ENCODE data around the gene TRIM9.

The TRIM9 gene

DNA sequence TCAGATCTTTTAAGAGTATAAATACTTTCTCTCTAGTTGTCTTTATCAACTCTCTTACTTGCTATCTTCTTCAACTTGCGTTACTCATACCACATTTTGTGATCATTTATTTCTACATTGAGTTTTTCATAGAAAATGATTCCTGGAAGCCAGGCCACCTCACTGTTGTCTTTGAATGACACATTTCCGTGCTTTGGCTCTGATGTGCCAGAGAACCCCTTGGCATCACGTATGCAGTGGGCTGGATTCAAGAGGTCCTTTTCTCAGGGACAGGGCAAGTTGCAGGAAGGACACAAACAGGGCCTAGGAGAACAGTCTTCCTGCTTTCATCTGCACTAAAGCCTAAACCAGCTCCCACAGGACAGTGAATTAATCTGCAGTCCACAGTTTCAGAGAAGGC is 80.3 kb downstream of the TRIM9 start:
- DNase-seq (ENCODE audit: low read depth), result no peak
- TF ChIP-seq, protein P1, sequence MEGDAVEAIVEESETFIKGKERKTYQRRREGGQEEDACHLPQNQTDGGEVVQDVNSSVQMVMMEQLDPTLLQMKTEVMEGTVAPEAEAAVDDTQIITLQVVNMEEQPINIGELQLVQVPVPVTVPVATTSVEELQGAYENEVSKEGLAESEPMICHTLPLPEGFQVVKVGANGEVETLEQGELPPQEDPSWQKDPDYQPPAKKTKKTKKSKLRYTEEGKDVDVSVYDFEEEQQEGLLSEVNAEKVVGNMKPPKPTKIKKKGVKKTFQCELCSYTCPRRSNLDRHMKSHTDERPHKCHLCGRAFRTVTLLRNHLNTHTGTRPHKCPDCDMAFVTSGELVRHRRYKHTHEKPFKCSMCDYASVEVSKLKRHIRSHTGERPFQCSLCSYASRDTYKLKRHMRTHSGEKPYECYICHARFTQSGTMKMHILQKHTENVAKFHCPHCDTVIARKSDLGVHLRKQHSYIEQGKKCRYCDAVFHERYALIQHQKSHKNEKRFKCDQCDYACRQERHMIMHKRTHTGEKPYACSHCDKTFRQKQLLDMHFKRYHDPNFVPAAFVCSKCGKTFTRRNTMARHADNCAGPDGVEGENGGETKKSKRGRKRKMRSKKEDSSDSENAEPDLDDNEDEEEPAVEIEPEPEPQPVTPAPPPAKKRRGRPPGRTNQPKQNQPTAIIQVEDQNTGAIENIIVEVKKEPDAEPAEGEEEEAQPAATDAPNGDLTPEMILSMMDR (IDR thresholded peaks at IDR 0.05; ENCODE audit: insufficient read depth, low read depth, low read length, missing control alignments), result no peak
- H3K4me3 ChIP-seq (ENCODE audit: low read depth, low read length), result no peak overlapping the region

DNA sequence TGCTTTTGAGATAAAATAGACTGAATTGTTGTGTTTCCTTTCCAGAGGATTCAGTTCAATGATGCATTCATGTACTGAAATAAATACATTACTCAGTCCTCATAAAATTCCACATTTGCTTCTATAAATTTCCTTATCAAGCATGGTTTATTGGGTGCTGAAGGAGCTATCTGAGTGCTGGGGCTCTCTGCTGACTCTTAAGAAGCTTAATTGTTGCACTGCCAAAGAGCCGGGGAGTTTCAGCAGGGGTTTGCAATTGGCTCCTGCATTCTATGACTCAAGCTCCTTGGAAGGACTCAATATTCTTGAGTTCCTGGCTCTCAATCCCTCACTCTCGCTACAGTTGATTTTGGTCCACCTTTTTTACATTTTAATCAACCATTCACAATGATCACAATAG is 80.8 kb downstream of the TRIM9 start:
- no peak overlapping the region for H3K4me3 ChIP-seq (ENCODE audit: low read depth, low read length)
- no peak for DNase-seq (ENCODE audit: low read depth)
- TF ChIP-seq, protein P1 (IDR thresholded peaks at IDR 0.05; ENCODE audit: insufficient read depth, low read depth, low read length, missing control alignments), result no peak

- TF ChIP-seq, protein P1 (IDR thresholded peaks at IDR 0.05; ENCODE audit: insufficient read depth, low read depth, low read length, missing control alignments), result no peak
- no peak for DNase-seq (ENCODE audit: low read depth)
- no peak overlapping the region for H3K4me3 ChIP-seq (ENCODE audit: low read depth, low read length)
Measured at GRCh38 chr14:51012055-51012454, 82.8 kb downstream of the TRIM9 start.

GRCh38 chr14:51008446-51008845 is 86.5 kb downstream of the TRIM9 start:
- TF ChIP-seq, protein P1 (IDR thresholded peaks at IDR 0.05; ENCODE audit: insufficient read depth, low read depth, low read length, missing control alignments), result no peak
- H3K4me3 ChIP-seq (ENCODE audit: low read depth, low read length), result no peak overlapping the region
- no peak for DNase-seq (ENCODE audit: low read depth)

GRCh38 chr14:51006781-51007211 is 88.1 kb downstream of the TRIM9 start:
- TF ChIP-seq, protein P1 (IDR thresholded peaks at IDR 0.05; ENCODE audit: insufficient read depth, low read depth, low read length, missing control alignments), result no peak
- DNase-seq (ENCODE audit: low read depth), result no peak
- H3K4me3 ChIP-seq (ENCODE audit: low read depth, low read length), result no peak overlapping the region

DNA sequence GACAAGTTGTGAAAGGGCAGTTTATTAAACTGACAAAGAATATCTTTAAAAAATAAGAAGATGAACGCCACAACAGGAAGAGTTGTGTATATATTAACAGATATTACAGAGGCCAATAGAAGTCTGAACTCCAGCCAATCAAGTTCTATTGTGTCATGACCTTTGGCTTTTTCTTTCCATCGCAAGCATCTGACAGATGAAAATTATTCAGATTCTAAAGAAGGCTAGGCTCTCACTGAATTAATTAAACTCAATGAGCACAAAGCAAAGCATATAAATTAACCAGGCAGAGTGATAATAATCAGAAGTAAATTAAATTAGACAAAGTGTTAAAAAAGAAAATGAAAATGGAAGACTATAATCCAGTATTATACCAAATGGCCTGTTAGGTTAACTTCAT is 88.6 kb downstream of the TRIM9 start:
- TF ChIP-seq, protein P1 (IDR thresholded peaks at IDR 0.05; ENCODE audit: insufficient read depth, low read depth, low read length, missing control alignments), result no peak
- H3K4me3 ChIP-seq (ENCODE audit: low read depth, low read length), result no peak overlapping the region
- DNase-seq (ENCODE audit: low read depth), result no peak

DNA sequence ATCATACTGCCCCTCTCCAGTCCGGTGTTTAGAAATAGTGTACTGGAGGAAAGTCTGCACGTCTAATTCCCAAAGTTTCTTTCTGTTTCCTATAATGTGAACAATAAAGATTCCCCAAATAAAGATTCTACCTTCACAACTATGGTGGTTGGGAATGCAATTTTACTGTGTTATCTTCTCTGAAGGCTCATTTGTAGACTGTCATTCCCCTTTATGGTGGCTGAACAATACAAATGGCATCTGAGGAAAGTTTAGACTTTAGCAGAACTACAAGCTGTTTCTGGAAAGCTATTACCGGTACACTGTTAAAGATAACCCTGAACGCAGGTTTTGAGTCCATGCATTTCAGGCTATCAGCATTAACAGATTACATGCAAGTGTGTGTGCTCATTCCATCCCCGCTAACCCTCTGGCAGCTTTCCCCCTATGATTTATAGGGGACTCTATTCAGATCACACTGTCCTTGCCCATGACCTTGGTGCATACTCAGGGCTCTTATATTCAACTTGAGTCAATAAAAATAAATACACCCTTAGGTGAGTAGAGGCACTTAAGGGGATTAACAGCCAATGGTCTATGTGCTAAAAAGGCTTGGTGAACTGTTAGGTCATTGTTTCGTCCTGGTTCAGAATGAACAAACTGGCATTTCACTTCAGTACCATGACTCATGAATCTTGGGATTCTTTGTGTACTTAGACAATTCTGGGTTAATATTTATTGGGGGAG is 89.9 kb downstream of the TRIM9 start:
- no peak for DNase-seq (ENCODE audit: low read depth)
- TF ChIP-seq, protein P1 (IDR thresholded peaks at IDR 0.05; ENCODE audit: insufficient read depth, low read depth, low read length, missing control alignments), result no peak
- no peak overlapping the region for H3K4me3 ChIP-seq (ENCODE audit: low read depth, low read length)
